Stimulated activated CD4-positive, alpha-beta T cell treated with anti-CD3 and anti-CD28 coated beads, Interleukin-15, amount 100 ng/mL, for 24 hours (primary cell): ENCODE measurements around the gene RSPH4A.
"Not testable (repeated sequence)": the region's sequence is repeated elsewhere in the genome, so short reads cannot be mapped to it uniquely, and the experiment has no call there.

Source experiments
- DNase-seq: peaks from one replicate; pipeline ENCODE4 v3.0.0-alpha.2; 2020

RSPH4A gene

GRCh38 chr6:116631379-116631990 is 15.2 kb downstream of the RSPH4A start:
- no peak for DNase-seq

DNA sequence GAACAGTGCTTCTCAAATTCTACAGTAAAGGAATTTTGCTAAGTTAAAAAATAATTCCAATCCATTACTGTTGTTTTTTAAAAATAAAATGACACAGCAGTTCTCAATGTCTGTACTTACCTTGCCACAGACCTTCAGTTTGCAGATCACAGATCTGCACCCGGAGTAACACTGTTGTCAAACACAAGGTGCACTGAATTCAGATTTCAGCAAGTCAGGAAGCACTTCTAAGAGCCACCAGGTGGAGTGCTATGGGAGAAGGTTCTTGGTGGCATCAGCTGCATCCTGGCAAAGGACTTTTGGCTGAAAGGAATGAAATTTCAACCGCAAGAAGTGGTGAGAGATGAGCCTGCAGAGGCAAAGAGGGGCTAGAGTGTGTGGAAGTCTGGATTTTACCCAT is 17.4 kb downstream of the RSPH4A start:
- DNase-seq = no peak

DNA sequence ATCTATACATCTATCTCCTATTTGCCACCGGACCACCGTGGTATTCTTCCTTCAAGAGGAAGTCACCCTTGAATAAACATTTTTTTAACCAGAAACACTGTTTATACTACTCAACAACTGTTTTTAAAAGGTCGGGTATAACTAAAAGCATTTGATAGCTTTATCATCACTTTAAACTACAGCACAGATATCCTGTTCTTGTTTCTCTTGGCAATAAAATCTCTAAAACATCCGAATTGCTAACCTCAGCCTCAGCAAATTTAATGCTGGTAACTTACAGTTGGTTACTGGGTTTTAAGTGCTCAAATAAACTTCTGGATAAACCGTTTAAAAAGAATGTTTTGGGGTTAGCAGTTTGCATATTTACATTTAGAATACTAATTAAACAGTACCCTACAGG is 31.9 kb downstream of the RSPH4A start:
- no peak for DNase-seq

DNA sequence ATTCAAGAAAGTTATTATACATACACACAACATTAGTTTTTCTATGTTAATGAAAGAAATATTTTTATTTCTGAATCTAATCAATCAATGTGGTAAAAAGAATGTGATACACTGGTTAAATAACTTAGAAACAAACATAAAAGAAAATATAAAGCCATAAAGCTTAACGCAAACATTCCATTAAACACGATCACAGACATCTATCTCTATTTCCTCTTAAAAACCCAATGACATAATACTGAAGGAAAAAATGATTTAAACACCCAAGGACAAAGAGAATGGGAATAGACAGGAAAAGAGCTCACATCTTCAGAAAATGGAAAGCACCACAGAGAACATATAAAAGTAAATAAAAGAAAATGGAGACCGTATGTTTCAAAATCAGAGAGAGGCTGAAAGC is 32.9 kb downstream of the RSPH4A start:
- no peak for DNase-seq

DNA sequence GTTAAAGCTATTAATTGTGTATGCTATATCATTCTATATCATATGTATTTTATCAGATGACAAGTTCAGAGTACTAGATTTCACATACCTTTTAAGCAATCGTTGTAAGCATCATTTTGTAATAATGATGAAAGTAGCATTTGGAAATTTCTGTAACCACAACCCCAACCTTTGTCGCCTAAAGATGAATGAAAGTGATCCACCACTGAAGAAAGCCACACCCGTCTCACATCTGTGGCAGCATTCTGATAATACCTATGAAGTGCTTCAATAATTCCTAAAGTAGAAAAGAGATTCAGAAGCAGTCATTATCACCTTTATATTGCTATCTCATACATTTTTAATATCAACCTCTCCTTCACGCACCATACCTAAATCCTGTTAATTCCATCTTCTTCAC is 35.6 kb downstream of the RSPH4A start:
- DNase-seq = no peak

DNA sequence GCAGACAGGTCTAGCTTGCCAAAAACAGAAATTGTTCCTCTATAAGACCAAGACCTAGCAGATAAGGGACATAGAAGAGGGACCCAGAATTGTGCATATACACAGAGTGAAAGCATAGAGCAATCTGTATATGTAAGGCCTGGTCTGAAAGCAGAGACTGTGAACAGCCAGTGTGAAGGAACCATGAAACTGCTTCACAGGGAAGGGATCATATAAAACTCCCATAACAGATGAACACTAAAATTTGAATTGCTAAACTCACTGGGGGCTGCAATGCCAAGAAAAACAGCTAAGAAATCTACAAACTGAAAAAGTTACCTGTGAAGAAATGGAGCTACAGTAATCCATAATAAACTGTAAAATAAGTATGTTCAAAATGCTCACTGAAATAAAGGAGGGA is 45.3 kb downstream of the RSPH4A start:
- DNase-seq = no peak

DNA sequence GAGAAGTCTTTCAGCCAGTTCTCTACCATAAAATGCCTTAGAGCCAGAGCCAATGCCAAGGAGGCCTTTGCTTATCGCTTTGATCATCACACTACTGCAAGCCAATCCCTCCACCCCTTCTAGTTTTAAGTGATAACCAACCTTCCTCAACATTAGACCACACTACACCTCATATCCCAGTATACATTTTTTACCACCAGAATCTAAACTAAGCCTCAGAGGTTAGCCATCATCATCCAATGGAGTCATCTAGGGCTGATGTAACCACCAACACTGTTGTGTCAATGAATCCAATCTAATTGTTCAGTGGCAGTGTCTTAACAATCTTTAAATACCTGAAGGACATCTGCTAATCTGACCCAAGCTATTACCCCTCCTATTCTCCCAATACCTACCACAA is 45.9 kb downstream of the RSPH4A start:
- DNase-seq = no peak

DNA sequence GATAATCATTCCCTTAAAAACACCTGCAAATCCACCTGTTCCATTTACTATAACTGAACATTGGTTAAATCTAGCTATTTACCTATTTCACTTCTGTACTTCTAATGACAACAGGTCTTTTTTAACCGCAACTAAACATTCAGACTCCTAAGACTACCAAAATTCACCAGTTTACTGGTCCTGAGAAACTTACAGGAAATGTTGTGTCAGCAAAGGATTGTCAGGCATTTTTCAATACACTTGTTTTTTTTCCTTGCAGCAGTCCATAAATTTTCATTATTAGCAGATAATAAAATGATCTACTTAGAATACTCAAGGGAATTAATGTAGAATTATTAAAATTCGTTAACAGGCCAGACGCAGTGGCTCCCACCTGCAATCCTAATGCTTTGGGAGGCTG is 47.0 kb downstream of the RSPH4A start:
- no peak for DNase-seq

DNA sequence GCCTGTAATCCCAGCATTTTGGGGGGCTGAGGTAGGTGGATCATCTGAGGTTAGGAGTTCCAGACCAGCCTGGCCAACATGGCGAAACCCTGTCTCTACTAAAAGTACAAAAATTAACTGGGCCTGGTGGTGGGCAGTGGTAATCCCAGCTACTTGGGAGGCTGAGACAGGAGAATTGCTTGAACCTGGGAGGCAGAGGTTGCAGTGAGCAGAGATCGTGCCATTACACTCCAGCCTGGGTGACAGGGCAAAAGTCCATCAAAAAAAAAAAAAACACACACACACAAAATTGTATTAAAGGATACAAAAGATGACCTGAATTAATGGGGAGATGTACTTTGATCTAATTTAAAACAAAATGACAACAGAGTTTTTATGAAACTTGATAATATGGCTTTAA is 47.9 kb downstream of the RSPH4A start:
- DNase-seq = not testable (repeated sequence)

GRCh38 chr6:116665464-116665863 is 49.2 kb downstream of the RSPH4A start:
- DNase-seq = no peak

GRCh38 chr6:116666869-116667268 is 50.6 kb downstream of the RSPH4A start:
- no peak for DNase-seq

DNA sequence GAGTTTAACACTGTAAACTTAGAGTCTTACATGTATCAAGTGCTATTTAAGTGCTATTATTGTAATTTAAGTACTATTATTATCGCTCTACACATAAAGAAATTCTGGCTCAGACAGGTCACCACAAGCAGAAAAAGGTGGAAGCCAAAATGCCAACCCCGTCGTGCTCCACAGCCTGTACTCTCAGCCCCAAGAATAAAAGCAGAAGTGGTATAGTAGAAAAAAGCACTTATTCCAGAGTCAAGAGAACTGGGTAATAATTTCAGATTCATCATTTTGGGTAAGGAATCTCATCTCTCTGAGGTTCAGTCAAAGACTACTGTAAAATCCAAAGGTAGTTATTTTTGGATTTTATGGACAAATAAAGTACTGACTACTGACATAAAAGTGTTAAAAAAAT is 51.3 kb downstream of the RSPH4A start:
- DNase-seq = no peak

GRCh38 chr6:116672306-116672705 is 56.0 kb downstream of the RSPH4A start:
- DNase-seq = no peak

- DNase-seq = no peak
Measured at GRCh38 chr6:116676021-116676420, 59.7 kb downstream of the RSPH4A start.

DNA sequence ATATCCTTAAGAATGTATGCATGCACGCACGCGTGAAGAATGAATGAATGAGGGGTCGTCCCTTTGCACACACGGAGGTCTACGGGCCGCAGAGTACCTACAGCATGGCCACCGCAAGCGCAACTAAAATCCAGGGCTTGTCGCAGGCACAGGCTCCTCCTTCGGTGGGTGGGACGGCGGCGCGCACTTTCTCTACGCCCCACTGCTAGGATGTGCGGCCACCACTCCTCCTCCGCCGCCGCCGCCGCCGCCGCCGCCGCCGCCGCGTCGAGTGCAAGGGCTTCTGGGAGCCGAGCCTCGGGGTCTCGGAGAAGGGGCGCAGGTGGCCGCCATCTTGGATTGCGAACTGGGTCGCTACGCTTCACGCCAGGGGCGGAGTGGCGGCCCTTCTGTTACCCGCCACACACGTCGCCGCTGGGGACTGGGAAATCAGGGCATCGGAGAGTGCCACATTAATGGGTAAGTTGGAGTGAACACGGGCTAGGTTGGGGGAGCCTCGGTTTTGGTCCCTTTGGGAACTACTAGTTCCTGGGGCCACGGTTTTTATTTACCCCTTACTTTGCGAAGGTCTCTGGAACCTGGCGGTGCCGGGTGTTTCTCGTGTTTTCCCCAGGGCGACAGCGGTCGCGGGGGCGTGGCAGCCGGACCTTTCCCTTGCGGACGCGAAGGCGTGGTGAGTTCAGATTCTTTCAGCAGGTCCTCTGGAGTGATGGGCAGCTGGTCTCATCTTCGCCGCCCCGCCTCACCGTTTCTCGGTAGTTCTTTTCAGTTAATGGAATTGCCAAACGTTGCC is 64.8 kb downstream of the RSPH4A start, which contains the start of gene KPNA5:
Gene KPNA5, plus strand, starts transcription at position 332 of the 793 bp plus-strand sequence. Its CDS starts 124 bp downstream, at position 456.
- peak; percentile 94 for DNase-seq

- DNase-seq = peak; percentile 40
Measured at GRCh38 chr6:116682334-116682712, 66.0 kb downstream of the RSPH4A start.
